Activated naive CD4-positive, alpha-beta T cell treated with anti-CD3 and anti-CD28 coated beads, Interleukin-2, amount 10 ng/mL, durations not matched to agents 7 days and 5 days (primary cell): ENCODE measurements around the gene TMEM18.
A peak's percentile ranks its signal among the peaks of the same experiment; 100 is the strongest.

Source experiments
- CTCF ChIA-PET: fragments of 350-600 bp; sonication (Branson Sonifier 250); formaldehyde crosslinking; loops from one replicate; lab custom pipeline; 2021; ENCODE audit warnings: antibody characterized with exemption; lab: Charles Lee
- DNase-seq: peaks from one replicate; pipeline ENCODE4 v3.0.0-alpha.2; 2020
- H3K27ac Mint-ChIP-seq: one replicate; pipeline ENCODE4 v1.8.0; 2021; ENCODE audit warnings: mild to moderate bottlenecking, moderate library complexity, mixed read lengths
- H3K27me3 Mint-ChIP-seq: one replicate; pipeline ENCODE4 v1.8.0; 2021; ENCODE audit warnings: mild to moderate bottlenecking, mixed read lengths
- H3K36me3 Mint-ChIP-seq: one replicate; pipeline ENCODE4 v1.8.0; 2021; ENCODE audit warnings: mixed read lengths
- H3K4me1 Mint-ChIP-seq: one replicate; pipeline ENCODE4 v1.8.0; 2021; ENCODE audit warnings: mixed read lengths
- H3K4me3 Mint-ChIP-seq: one replicate; pipeline ENCODE4 v1.8.0; 2021; ENCODE audit warnings: mild to moderate bottlenecking, moderate library complexity, mixed read lengths
- H3K9me3 Mint-ChIP-seq: one replicate; pipeline ENCODE4 v1.8.0; 2021; ENCODE audit warnings: mixed read lengths

TMEM18 gene

GRCh38 chr2:677056-677958 lies at the start of gene TMEM18:
Gene TMEM18, minus strand, starts transcription at chr2:677406. Its CDS starts 61 bp downstream, at chr2:677345.
- Mint-ChIP-seq H3K36me3 (peaks cover 18% of the 10 kb centered on the region), H3K4me1 (peaks cover 44% of the 10 kb centered on the region), H3K4me3 (peak within 1 kb of the TSS; percentile 95), H3K9me3 (no peaks in the 10 kb centered on the region), H3K27me3 (no peaks in the 10 kb centered on the region), H3K27ac (peak within 1 kb of the TSS; percentile 97)
- CTCF ChIA-PET = interaction anchor here (0.7 kb wide), 1 partner anchor 10 kb away, joined by 3 read pairs; no protein-coding TSS in a partner anchor
- peak; percentile 95 for DNase-seq

GRCh38 chr2:726169-726568 lies 49.0 kb upstream of the TMEM18 start:
- Mint-ChIP-seq H3K4me1 (no peaks in the 10 kb centered on the region), H3K27me3 (peaks cover 9% of the 10 kb centered on the region), H3K9me3 (no peaks in the 10 kb centered on the region), H3K27ac (no peak overlapping the region), H3K4me3 (no peak overlapping the region), H3K36me3 (no peaks in the 10 kb centered on the region)
- DNase-seq = no peak
- CTCF ChIA-PET = interaction anchor here (1.4 kb wide), 1 partner anchor 11 kb away, joined by 3 read pairs; no protein-coding TSS in a partner anchor

GRCh38 chr2:725468-725867 lies 48.3 kb upstream of the TMEM18 start:
- H3K36me3 Mint-ChIP-seq = no peaks in the 10 kb centered on the region
- no peaks in the 10 kb centered on the region for H3K4me1 Mint-ChIP-seq
- CTCF ChIA-PET = interaction anchor here (1.4 kb wide), 1 partner anchor 11 kb away, joined by 3 read pairs; no protein-coding TSS in a partner anchor
- H3K27ac Mint-ChIP-seq = no peak overlapping the region
- no peak overlapping the region for H3K4me3 Mint-ChIP-seq
- DNase-seq = no peak
- H3K27me3 Mint-ChIP-seq = peaks cover 15% of the 10 kb centered on the region
- no peaks in the 10 kb centered on the region for H3K9me3 Mint-ChIP-seq

- no peak overlapping the region for H3K27ac Mint-ChIP-seq
- no peaks in the 10 kb centered on the region for H3K4me1 Mint-ChIP-seq
- DNase-seq = no peak
- CTCF ChIA-PET = no interaction called here
- H3K36me3 Mint-ChIP-seq = no peaks in the 10 kb centered on the region
- H3K27me3 Mint-ChIP-seq = peaks cover 21% of the 10 kb centered on the region
- H3K9me3 Mint-ChIP-seq = no peaks in the 10 kb centered on the region
- no peak overlapping the region for H3K4me3 Mint-ChIP-seq
Measured at GRCh38 chr2:723761-724160, 46.6 kb upstream of the TMEM18 start.

GRCh38 chr2:720842-721241 lies 43.6 kb upstream of the TMEM18 start:
- no peak for DNase-seq
- no peak overlapping the region for H3K27ac Mint-ChIP-seq
- peaks cover 29% of the 10 kb centered on the region for H3K27me3 Mint-ChIP-seq
- CTCF ChIA-PET = no interaction called here
- no peaks in the 10 kb centered on the region for H3K9me3 Mint-ChIP-seq
- no peaks in the 10 kb centered on the region for H3K4me1 Mint-ChIP-seq
- H3K36me3 Mint-ChIP-seq = no peaks in the 10 kb centered on the region
- H3K4me3 Mint-ChIP-seq = no peak overlapping the region

GRCh38 chr2:719734-720133 lies 42.5 kb upstream of the TMEM18 start:
- H3K27me3 Mint-ChIP-seq = peaks cover 20% of the 10 kb centered on the region
- H3K9me3 Mint-ChIP-seq = no peaks in the 10 kb centered on the region
- CTCF ChIA-PET = no interaction called here
- no peak overlapping the region for H3K4me3 Mint-ChIP-seq
- no peak for DNase-seq
- no peaks in the 10 kb centered on the region for H3K4me1 Mint-ChIP-seq
- H3K27ac Mint-ChIP-seq = no peak overlapping the region
- no peaks in the 10 kb centered on the region for H3K36me3 Mint-ChIP-seq

- CTCF ChIA-PET = no interaction called here
- Mint-ChIP-seq H3K4me1 (no peaks in the 10 kb centered on the region), H3K9me3 (no peaks in the 10 kb centered on the region), H3K4me3 (no peak overlapping the region), H3K36me3 (no peaks in the 10 kb centered on the region), H3K27ac (no peak overlapping the region), H3K27me3 (peaks cover 23% of the 10 kb centered on the region)
- no peak for DNase-seq
Measured at GRCh38 chr2:719191-719590, 42.0 kb upstream of the TMEM18 start.

GRCh38 chr2:717661-718060 lies 40.5 kb upstream of the TMEM18 start:
- DNase-seq = no peak
- H3K4me1 Mint-ChIP-seq = no peaks in the 10 kb centered on the region
- H3K4me3 Mint-ChIP-seq = no peak overlapping the region
- CTCF ChIA-PET = interaction anchor here (0.6 kb wide), 1 partner anchor 35 kb away, joined by 3 read pairs; no protein-coding TSS in a partner anchor
- H3K27ac Mint-ChIP-seq = no peak overlapping the region
- H3K36me3 Mint-ChIP-seq = no peaks in the 10 kb centered on the region
- no peaks in the 10 kb centered on the region for H3K9me3 Mint-ChIP-seq
- H3K27me3 Mint-ChIP-seq = peaks cover 24% of the 10 kb centered on the region

GRCh38 chr2:715854-716560 lies 38.8 kb upstream of the TMEM18 start:
- Mint-ChIP-seq H3K36me3 (no peaks in the 10 kb centered on the region), H3K27ac (no peak overlapping the region), H3K4me1 (no peaks in the 10 kb centered on the region), H3K4me3 (no peak overlapping the region), H3K27me3 (peaks cover 28% of the 10 kb centered on the region), H3K9me3 (no peaks in the 10 kb centered on the region)
- CTCF ChIA-PET = interaction anchor here (0.7 to 4.1 kb wide), 5 partner anchors 49 to 835 kb away, joined by 3 to 26 read pairs (median 3); no protein-coding TSS in a partner anchor
- no peak for DNase-seq

GRCh38 chr2:715038-715437 lies 37.8 kb upstream of the TMEM18 start:
- CTCF ChIA-PET = interaction anchor here (0.7 to 4.1 kb wide), 6 partner anchors 10 to 836 kb away, joined by 3 to 26 read pairs (median 4); no protein-coding TSS in a partner anchor
- no peak for DNase-seq
- H3K4me1 Mint-ChIP-seq = no peaks in the 10 kb centered on the region
- no peaks in the 10 kb centered on the region for H3K36me3 Mint-ChIP-seq
- H3K27me3 Mint-ChIP-seq = peaks cover 25% of the 10 kb centered on the region
- H3K9me3 Mint-ChIP-seq = no peaks in the 10 kb centered on the region
- H3K4me3 Mint-ChIP-seq = no peak overlapping the region
- no peak overlapping the region for H3K27ac Mint-ChIP-seq

GRCh38 chr2:714005-714741 lies 37.0 kb upstream of the TMEM18 start:
- no peak overlapping the region for H3K4me3 Mint-ChIP-seq
- no peaks in the 10 kb centered on the region for H3K4me1 Mint-ChIP-seq
- H3K36me3 Mint-ChIP-seq = no peaks in the 10 kb centered on the region
- H3K9me3 Mint-ChIP-seq = no peaks in the 10 kb centered on the region
- peaks cover 21% of the 10 kb centered on the region for H3K27me3 Mint-ChIP-seq
- no peak overlapping the region for H3K27ac Mint-ChIP-seq
- CTCF ChIA-PET = interaction anchor here (0.7 to 4.1 kb wide), 5 partner anchors 9 to 837 kb away, joined by 3 to 26 read pairs (median 4); no protein-coding TSS in a partner anchor
- peak; percentile 62 for DNase-seq

- Mint-ChIP-seq H3K4me1 (no peaks in the 10 kb centered on the region), H3K9me3 (no peaks in the 10 kb centered on the region), H3K27me3 (peaks cover 19% of the 10 kb centered on the region), H3K36me3 (no peaks in the 10 kb centered on the region), H3K27ac (no peak overlapping the region), H3K4me3 (no peak overlapping the region)
- CTCF ChIA-PET = no interaction called here
- no peak for DNase-seq
Measured at GRCh38 chr2:710867-711665, 33.9 kb upstream of the TMEM18 start.

GRCh38 chr2:709138-709765 lies 32.0 kb upstream of the TMEM18 start:
- Mint-ChIP-seq H3K4me1 (no peaks in the 10 kb centered on the region), H3K9me3 (no peaks in the 10 kb centered on the region), H3K36me3 (no peaks in the 10 kb centered on the region), H3K27me3 (peaks cover 17% of the 10 kb centered on the region), H3K4me3 (no peak overlapping the region), H3K27ac (no peak overlapping the region)
- no peak for DNase-seq
- CTCF ChIA-PET = no interaction called here
